GM21447 (cell line): ENCODE measurements around the gene MSANTD3.
"Not testable (repeated sequence)": the region's sequence is repeated elsewhere in the genome, so short reads cannot be mapped to it uniquely, and the experiment has no call there.

ENCODE experiments used
- ATAC-seq: cut with Tn5 transposase; IDR thresholded peaks from one replicate; pipeline ENCODE4 v1.9.1; 2021; ENCODE audit not compliant: unreplicated experiment

The MSANTD3 gene

GRCh38 chr9:100426530-100427365, at the start of gene MSANTD3:
TSS of gene MSANTD3 (plus strand) at chr9:100427143. CDS start at chr9:100441939, 14,796 bp downstream.
- ATAC-seq = peak; percentile 66

- ATAC-seq = no peak
Observed at GRCh38 chr9:100379862-100380261, 47.1 kb upstream of the MSANTD3 start.

GRCh38 chr9:100392989-100393388, 34.0 kb upstream of the MSANTD3 start:
- ATAC-seq = not testable (repeated sequence)

GRCh38 chr9:100394032-100394695, 32.8 kb upstream of the MSANTD3 start:
- no peak for ATAC-seq

GRCh38 chr9:100394816-100395215, 32.1 kb upstream of the MSANTD3 start:
- ATAC-seq = no peak

- no peak for ATAC-seq
Observed at GRCh38 chr9:100396769-100397168, 30.2 kb upstream of the MSANTD3 start.

- ATAC-seq = no peak
Observed at GRCh38 chr9:100397529-100398266, 29.2 kb upstream of the MSANTD3 start.

- ATAC-seq = no peak
Observed at GRCh38 chr9:100401042-100401441, 25.9 kb upstream of the MSANTD3 start.

GRCh38 chr9:100406962-100407361, 20.0 kb upstream of the MSANTD3 start:
- no peak for ATAC-seq

GRCh38 chr9:100408546-100409175, 18.3 kb upstream of the MSANTD3 start:
- ATAC-seq = no peak

GRCh38 chr9:100409176-100409556, 17.8 kb upstream of the MSANTD3 start:
- ATAC-seq = no peak

GRCh38 chr9:100411472-100412283, 15.3 kb upstream of the MSANTD3 start:
- peak; percentile 100 for ATAC-seq

- no peak for ATAC-seq
Observed at GRCh38 chr9:100413839-100414420, 13.0 kb upstream of the MSANTD3 start.

GRCh38 chr9:100417815-100418214, 9.1 kb upstream of the MSANTD3 start:
- no peak for ATAC-seq

- no peak for ATAC-seq
Observed at GRCh38 chr9:100419166-100419565, 7.8 kb upstream of the MSANTD3 start.

- ATAC-seq = not testable (repeated sequence)
Observed at GRCh38 chr9:100421116-100421515, 5.8 kb upstream of the MSANTD3 start.

- no peak for ATAC-seq
Observed at GRCh38 chr9:100425758-100426157, 1.2 kb upstream of the MSANTD3 start.

GRCh38 chr9:100426189-100426529, 784 bp upstream of the MSANTD3 start:
- no peak for ATAC-seq

- peak; percentile 50 for ATAC-seq
Observed at GRCh38 chr9:100427366-100428263, 672 bp downstream of the MSANTD3 start.
